ENCODE measurements around the gene KCNG2.

KCNG2 gene

GRCh38 chr18:79867666-79868065, 69.9 kb downstream of the KCNG2 start:
- Mint-ChIP-seq H3K4me3 (no peak overlapping the region), H3K27ac (no peak overlapping the region), H3K4me1 (ENCODE audit: low read depth in 2 of 2) (no peaks in the 10 kb centered on the region), H3K27me3 (no peaks in the 10 kb centered on the region), H3K9me3 (no peaks in the 10 kb centered on the region), H3K36me3 (ENCODE audit: insufficient read depth) (no peaks in the 10 kb centered on the region)
- ATAC-seq (replicated peaks) (no peak), DNase-seq (no peak)

DNA sequence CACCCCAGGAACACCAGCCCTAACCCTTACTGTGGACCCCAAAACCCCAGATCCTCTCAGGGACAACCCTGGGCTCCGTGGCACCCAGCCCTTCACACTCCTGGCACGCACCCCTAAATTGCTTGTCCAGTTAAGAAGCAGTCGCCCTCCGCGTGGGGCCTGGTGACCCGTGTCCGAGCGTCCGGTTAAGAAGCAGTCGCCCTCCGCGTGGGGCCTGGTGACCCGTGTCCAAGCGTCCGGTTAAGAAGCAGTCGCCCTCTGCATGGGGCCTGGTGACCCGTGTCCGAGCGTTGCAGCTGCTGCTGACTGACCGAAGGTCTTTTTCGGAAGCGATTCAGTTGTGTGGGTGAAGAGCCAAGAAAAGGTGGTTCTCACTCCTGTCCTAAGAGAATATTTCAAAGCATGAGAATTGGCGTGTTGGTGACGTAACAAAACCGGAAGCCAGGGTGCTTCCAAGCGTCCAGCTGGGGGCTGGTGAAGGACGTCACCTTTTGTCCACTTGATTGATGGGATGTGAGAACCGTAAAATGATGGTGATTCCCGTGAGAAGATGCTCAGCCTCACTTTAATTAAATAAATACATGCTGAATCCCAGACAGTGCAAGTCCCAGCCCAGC, 70.5 kb downstream of the KCNG2 start:
- H3K27ac Mint-ChIP-seq = no peak overlapping the region

GRCh38 chr18:79868811-79869541, 71.2 kb downstream of the KCNG2 start:
- ATAC-seq (replicated peaks) (no peak), DNase-seq (no peak)
- H3K9me3 Mint-ChIP-seq = no peaks in the 10 kb centered on the region
- H3K4me3 Mint-ChIP-seq = no peak overlapping the region
- no peaks in the 10 kb centered on the region for H3K36me3 Mint-ChIP-seq (ENCODE audit: insufficient read depth)
- no peaks in the 10 kb centered on the region for H3K4me1 Mint-ChIP-seq (ENCODE audit: low read depth in 2 of 2)
- H3K27ac Mint-ChIP-seq = no peak overlapping the region
- H3K27me3 Mint-ChIP-seq = no peaks in the 10 kb centered on the region

More for the DNA sequence above, 70.5 kb downstream of the KCNG2 start:
- ATAC-seq (replicated peaks) (no peak), DNase-seq (no peak)
- Mint-ChIP-seq H3K27me3 (no peaks in the 10 kb centered on the region), H3K4me3 (no peak overlapping the region), H3K9me3 (no peaks in the 10 kb centered on the region), H3K4me1 (ENCODE audit: low read depth in 2 of 2) (no peaks in the 10 kb centered on the region), H3K36me3 (ENCODE audit: insufficient read depth) (no peaks in the 10 kb centered on the region)

DNA sequence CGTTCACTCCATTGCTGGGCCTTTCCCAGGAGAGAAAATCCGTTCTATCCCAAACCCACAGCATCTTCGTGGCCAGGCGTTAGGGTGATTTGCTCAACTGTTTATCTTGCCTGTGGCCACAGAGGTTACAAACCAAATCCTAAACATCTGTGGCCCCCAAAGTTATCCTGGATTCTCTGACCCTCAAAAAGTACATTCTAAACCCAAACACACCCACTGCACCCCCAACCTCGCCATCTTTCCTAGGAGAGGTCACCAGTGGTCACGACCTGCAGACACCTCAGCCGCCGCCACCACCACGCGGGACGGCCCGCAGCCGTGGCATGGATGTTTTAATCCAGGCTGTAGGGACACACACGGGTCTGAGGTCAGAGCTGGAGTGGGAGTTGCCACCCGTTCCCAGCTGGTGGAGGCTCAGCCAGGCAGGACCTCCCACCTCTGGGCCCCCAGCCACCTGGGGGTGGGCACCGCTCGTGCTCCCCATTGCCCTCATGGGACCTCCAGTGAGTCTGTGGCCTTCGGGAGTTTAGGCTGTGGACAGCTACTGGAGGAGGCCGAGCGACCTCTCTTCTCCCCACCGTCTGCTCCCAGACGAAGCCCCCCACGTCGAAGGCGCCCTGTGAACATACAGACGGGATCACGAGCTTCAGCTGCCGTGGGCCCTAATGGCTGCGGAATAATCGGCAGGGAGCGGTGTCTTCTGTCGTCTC, 72.0 kb downstream of the KCNG2 start:
- DNase-seq = no peak
- H3K4me3 Mint-ChIP-seq = no peak overlapping the region
- H3K9me3 Mint-ChIP-seq = no peaks in the 10 kb centered on the region
- no peaks in the 10 kb centered on the region for H3K4me1 Mint-ChIP-seq (ENCODE audit: low read depth in 2 of 2)
- ATAC-seq (replicated peaks) = no peak
- no peaks in the 10 kb centered on the region for H3K27me3 Mint-ChIP-seq
- no peak overlapping the region for H3K27ac Mint-ChIP-seq
- no peaks in the 10 kb centered on the region for H3K36me3 Mint-ChIP-seq (ENCODE audit: insufficient read depth)

- no peak overlapping the region for H3K27ac Mint-ChIP-seq
- no peak overlapping the region for H3K4me3 Mint-ChIP-seq
- no peaks in the 10 kb centered on the region for H3K36me3 Mint-ChIP-seq (ENCODE audit: insufficient read depth)
- H3K4me1 Mint-ChIP-seq (ENCODE audit: low read depth in 2 of 2) = no peaks in the 10 kb centered on the region
- no peaks in the 10 kb centered on the region for H3K27me3 Mint-ChIP-seq
- no peak for DNase-seq
- no peak for ATAC-seq (replicated peaks)
- H3K9me3 Mint-ChIP-seq = no peaks in the 10 kb centered on the region
These were observed 72.7 kb downstream of the KCNG2 start for GRCh38 chr18:79870301-79871025.

- no peaks in the 10 kb centered on the region for H3K9me3 Mint-ChIP-seq
- no peaks in the 10 kb centered on the region for H3K4me1 Mint-ChIP-seq (ENCODE audit: low read depth in 2 of 2)
- H3K27me3 Mint-ChIP-seq = no peaks in the 10 kb centered on the region
- no peaks in the 10 kb centered on the region for H3K36me3 Mint-ChIP-seq (ENCODE audit: insufficient read depth)
- no peak overlapping the region for H3K27ac Mint-ChIP-seq
- H3K4me3 Mint-ChIP-seq = no peak overlapping the region
- no peak for DNase-seq
- no peak for ATAC-seq (replicated peaks)
These were observed 73.3 kb downstream of the KCNG2 start for GRCh38 chr18:79871026-79871390.

DNA sequence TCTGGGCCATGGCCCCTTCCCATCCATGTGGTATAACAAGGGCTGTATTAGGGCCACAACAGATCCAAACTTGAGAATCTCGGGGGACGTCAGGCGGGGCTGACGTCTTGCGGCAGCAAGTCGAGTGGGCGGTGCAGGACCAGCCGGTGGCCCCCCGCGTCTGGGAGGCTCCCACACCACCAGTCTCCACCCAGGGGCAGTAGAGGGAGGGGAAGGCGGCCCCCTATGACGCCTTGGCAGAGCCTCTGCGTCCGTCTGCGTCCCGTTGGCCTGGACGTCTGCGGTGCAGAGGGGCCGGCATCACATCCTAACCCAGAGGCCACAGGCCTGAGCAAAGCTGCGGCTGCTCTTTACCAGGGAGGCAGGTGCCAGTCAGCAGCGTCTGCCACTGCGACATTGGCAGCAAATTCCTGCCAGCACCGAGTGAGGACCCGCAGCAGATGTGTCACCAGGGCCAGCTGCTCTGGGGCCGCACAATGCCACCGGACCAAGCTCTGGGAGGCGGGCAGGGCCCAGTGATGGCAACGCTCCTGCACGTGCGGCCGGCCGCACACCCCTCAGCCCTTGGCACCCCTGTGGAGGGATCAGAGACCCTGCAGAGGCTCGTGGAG, 73.8 kb downstream of the KCNG2 start:
- DNase-seq (no peak), ATAC-seq (replicated peaks) (no peak)
- no peaks in the 10 kb centered on the region for H3K36me3 Mint-ChIP-seq (ENCODE audit: insufficient read depth)

DNA sequence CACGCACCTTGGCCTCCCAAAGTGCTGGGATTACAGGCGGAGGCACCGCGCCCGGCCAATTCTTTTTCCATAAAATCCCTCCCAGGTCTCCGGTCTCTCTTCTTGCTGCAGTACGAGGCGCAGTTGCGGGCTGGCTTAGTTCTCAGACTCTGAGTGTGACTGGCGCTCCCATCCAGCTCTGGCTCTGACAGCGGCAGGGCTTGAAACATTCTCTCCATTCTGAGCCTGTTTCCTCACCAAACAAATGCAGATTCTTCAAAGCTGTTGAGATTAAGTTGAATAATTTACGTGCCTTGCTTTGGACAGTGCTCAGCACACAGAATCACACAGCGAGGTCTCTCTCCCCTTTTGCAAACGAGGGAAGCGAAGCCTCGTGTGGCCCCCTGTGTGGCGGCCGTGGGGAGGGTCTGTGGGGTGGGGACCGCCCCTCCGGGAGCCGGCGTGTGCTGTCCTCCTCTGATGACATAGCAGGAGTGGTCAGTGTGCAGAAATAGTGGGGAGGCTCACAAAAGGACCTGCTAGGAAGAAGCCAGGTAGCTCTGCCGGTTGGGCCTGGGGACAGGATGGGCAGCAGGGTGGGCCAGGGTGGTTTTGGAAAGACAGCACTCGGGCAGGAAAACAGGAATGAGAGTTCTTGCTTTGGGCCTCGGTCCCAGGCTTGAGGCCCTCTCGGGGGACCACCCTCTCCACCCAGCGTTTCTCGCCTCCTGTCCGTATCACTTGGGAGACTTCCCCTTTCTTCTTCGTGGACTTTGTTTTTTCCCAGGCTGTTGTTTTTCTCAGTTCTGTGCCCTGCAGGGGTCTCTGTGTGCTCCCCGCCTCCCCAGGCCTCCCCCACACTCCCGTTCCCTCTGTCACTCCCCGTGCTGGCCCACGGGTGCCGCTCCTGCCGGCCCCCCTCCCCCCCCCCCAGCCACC, 75.0 kb downstream of the KCNG2 start:
- no peak overlapping the region for H3K27ac Mint-ChIP-seq
- DNase-seq (no peak), ATAC-seq (replicated peaks) (no peak)
- no peaks in the 10 kb centered on the region for H3K4me1 Mint-ChIP-seq (ENCODE audit: low read depth in 2 of 2)
- no peaks in the 10 kb centered on the region for H3K9me3 Mint-ChIP-seq
- no peak overlapping the region for H3K4me3 Mint-ChIP-seq
- no peaks in the 10 kb centered on the region for H3K27me3 Mint-ChIP-seq
- no peaks in the 10 kb centered on the region for H3K36me3 Mint-ChIP-seq (ENCODE audit: insufficient read depth)

More for the DNA sequence above, 73.8 kb downstream of the KCNG2 start:
- Mint-ChIP-seq H3K9me3 (no peaks in the 10 kb centered on the region), H3K4me3 (no peak overlapping the region), H3K27me3 (no peaks in the 10 kb centered on the region), H3K4me1 (ENCODE audit: low read depth in 2 of 2) (no peaks in the 10 kb centered on the region), H3K27ac (no peak overlapping the region)

DNA sequence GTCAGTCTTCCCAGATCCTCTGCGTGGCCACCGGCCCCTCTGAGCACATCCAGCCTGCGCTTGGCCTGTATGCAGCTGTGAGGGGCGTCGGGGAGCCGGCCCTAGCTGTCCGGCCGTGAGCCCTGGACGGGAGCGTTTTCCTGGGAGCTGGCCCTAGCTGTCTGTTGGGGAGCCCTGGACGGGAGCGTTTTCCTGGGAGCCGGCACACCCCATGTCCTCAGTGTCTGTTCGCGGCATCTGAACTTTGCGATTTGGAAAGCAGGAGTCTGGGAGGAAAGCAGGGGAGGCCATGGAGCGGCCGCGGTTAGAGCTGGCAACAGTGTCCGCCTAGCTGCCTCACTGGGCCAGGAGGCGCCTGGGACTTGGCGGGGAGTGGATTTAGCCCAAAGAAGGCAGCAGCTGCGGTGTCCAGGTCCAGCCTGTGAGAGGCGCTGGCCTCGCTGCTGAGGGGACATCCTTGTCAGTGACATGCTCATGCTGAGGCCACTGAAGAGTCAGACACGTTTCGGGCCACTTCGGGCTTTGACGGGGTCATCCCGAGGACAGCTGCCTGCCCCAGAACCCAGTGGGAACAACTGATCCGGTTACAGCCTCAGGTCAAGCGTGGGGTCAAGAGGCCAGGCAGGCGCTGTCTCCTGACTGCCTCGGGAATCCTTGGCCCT, 75.8 kb downstream of the KCNG2 start:
- Mint-ChIP-seq H3K9me3 (no peaks in the 10 kb centered on the region), H3K4me1 (ENCODE audit: low read depth in 2 of 2) (no peaks in the 10 kb centered on the region), H3K4me3 (no peak overlapping the region), H3K36me3 (ENCODE audit: insufficient read depth) (no peaks in the 10 kb centered on the region), H3K27ac (no peak overlapping the region), H3K27me3 (no peaks in the 10 kb centered on the region)
- ATAC-seq (replicated peaks) (no peak), DNase-seq (no peak)

DNA sequence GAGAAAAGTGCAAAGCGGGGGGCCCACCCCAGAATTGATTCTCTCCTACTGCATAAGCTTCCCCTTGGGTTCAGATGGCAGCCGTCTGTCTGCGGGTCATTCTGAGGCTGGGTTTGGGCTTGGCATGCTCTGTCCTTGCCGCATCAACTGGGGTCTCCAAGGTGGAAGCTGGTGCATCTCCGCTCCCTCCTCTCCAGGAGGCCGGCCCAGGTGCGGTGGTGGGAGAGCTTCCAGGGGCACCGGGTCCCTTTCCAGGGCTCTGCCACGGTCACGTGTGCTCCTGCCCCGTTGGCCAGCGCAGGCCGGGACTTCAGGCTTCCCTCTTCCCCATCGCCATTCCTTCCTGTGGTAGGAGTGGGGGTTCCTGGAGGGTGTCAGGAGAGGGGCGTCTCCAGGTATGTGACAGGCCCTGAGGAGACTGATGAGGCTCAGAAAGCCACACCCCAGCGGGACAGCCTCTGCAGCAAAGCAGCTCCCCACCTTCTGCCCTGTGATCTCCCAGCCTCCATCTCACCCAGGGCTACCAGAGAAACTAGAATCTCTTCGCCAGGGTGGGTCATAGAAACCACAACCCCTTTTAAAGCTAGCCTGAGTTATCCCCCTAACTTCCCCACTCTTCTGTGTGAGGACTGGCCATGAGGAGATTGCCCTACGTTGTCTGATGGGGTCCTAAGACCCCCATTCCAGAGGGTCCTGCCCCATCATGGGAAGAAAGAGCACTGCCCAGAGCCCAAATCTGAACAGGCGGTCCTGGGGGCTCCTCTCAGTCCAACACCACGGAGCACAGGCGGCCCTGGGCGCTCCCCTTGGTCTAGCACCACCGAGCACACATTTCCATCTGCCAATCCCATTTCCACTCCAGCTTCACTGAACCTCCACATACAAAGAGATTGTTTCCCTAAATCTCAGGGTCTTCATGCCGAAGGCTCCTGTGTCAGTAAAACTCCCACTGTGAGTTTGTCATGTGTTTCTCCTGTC, 77.1 kb downstream of the KCNG2 start:
- no peaks in the 10 kb centered on the region for H3K36me3 Mint-ChIP-seq (ENCODE audit: insufficient read depth)
- H3K4me1 Mint-ChIP-seq (ENCODE audit: low read depth in 2 of 2) = no peaks in the 10 kb centered on the region
- no peak overlapping the region for H3K27ac Mint-ChIP-seq
- DNase-seq (no peak), ATAC-seq (replicated peaks) (no peak)
- no peaks in the 10 kb centered on the region for H3K27me3 Mint-ChIP-seq
- H3K9me3 Mint-ChIP-seq = no peaks in the 10 kb centered on the region
- no peak overlapping the region for H3K4me3 Mint-ChIP-seq

GRCh38 chr18:79875531-79875919, 77.8 kb downstream of the KCNG2 start:
- Mint-ChIP-seq H3K4me1 (ENCODE audit: low read depth in 2 of 2) (no peaks in the 10 kb centered on the region), H3K36me3 (ENCODE audit: insufficient read depth) (no peaks in the 10 kb centered on the region), H3K27me3 (no peaks in the 10 kb centered on the region), H3K27ac (no peak overlapping the region), H3K9me3 (no peaks in the 10 kb centered on the region), H3K4me3 (no peak overlapping the region)
- DNase-seq = no peak
- no peak for ATAC-seq (replicated peaks)

All from effector memory CD8-positive, alpha-beta T cell (primary cell).